Esophagus squamous epithelium (tissue), 4 donors: ENCODE data around the gene TNFAIP6.

Source experiments
- CTCF ChIP-seq, 6 experiments: fragments of 450-650 bp in 4 of 6; fragments of 200-600 bp in 2 of 6; sonication (generic) in 2 of 6; IDR thresholded peaks; one replicate each; pipeline ENCODE4 v1.5.1; 2016 to 2019; ENCODE audit warnings: antibody characterized with exemption in 6 of 6, mild to moderate bottlenecking in 4 of 6, moderate library complexity in 4 of 6
- POLR2A ChIP-seq, 4 donors: fragments of 450-650 bp; IDR thresholded peaks; one replicate each; pipeline ENCODE4 v1.6.1; 2017; ENCODE audit warnings: antibody characterized with exemption in 4 of 4, mild to moderate bottlenecking in 4 of 4, moderate library complexity in 3 of 4

- TF ChIP-seq CTCF (IDR thresholded peaks at IDR 0.05): no peak
- no peak for TF ChIP-seq POLR2A (IDR thresholded peaks at IDR 0.05)
Observed at GRCh38 chr2:151407281-151407680, 49.9 kb downstream of the TNFAIP6 start.
